ENCODE measurements around the gene ABHD16A. TPM values are rescaled to one million over a fixed set of nuclear protein-coding genes. Genes with fewer than 3 reads are reported as not detected.
A peak's percentile ranks its signal among the peaks of the same experiment; 100 is the strongest.

Gene ABHD16A
- polyA plus RNA-seq, 3 donors from 2014 or later, result 43.6 to 53.7 (median 47.0) TPM

DNA sequence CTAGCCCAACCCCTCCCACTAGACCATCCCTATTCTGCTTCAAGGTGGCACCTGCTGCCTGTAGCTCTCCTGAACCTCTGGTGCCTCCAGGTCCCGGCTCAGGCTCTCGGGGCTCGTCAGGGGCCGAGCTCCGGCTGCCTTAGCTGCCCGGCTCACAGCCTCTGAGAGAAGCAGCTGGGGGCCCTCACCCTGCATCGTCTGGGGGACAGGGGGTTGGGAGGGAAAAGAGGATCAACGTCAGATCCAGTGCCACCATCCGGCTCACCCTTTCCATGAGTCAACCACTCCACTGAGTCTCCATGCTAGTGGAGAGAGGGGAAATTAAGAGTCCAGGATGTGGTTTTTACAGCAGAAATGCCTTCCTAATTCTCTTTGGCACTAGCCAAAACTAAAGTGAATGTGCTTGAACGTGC is 63.7 kb downstream of the ABHD16A start:
- no peak for DNase-seq
- Mint-ChIP-seq H3K27me3 (ENCODE audit: low read depth in 3 of 3) (peaks cover 2 to 6% (median 5%) of the 10 kb centered on the region in 3 donors), H3K36me3 (peaks cover 8 to 39% (median 10%) of the 10 kb centered on the region in 3 donors), H3K27ac (peak overlapping the region in 1 of 6 donors; percentile 64), H3K4me3 (no peak overlapping the region), H3K4me1 (no peaks in the 10 kb centered on the region), H3K9me3 (no peaks in the 10 kb centered on the region)

DNA sequence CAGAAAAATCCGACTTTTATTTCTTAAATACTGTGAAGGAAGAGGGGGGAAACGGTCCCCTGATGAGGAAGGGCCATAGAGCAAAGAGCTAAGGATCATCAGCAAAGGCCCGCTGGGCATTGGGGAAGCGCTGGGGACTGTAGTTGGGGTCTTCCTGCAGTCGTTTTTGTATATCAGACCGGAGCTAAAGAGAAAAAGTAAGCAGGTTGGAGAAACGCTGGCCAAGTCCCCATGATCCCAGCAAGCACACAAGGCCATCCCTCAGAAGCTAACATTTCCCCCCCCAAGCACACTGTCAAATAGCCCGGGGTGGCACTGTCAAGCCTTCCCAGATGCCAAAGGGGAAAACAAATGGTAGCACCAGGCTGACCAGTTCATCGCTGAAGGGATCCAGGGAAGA is 64.1 kb downstream of the ABHD16A start:
- Mint-ChIP-seq H3K27ac (peak overlapping the region in 3 of 6 donors; percentile 46 to 64 (median 55)), H3K4me1 (no peaks in the 10 kb centered on the region), H3K9me3 (no peaks in the 10 kb centered on the region), H3K4me3 (no peak overlapping the region), H3K36me3 (peaks cover 9 to 39% (median 10%) of the 10 kb centered on the region in 3 donors), H3K27me3 (ENCODE audit: low read depth in 3 of 3) (peaks cover 2 to 6% (median 5%) of the 10 kb centered on the region in 3 donors)
- no peak for DNase-seq

Other genes starting within 250 kb of the ABHD16A start
- 10 to 100 TPM in 2 of 3 donors, 1 to 10 TPM in 1; 7.4 to 15.2 (median 10.3) TPM for gene MICB, start 205.2 kb downstream of the ABHD16A start, polyA plus RNA-seq
- not detected for gene MCCD1, start 174.4 kb downstream of the ABHD16A start, polyA plus RNA-seq
- gene DDX39B, start 161.3 kb downstream of the ABHD16A start, polyA plus RNA-seq, result 10 to 100 TPM; 49.7 to 71.6 (median 56.2) TPM
- gene ATP6V1G2, start 156.7 kb downstream of the ABHD16A start, polyA plus RNA-seq, result not detected
- gene NFKBIL1, start 155.7 kb downstream of the ABHD16A start, polyA plus RNA-seq, result 10 to 100 TPM in 2 of 3 donors, 1 to 10 TPM in 1; 5.0 to 15.0 (median 13.6) TPM
- 1 to 10 TPM; 1.4 to 6.6 (median 3.1) TPM for gene LTA, start 131.0 kb downstream of the ABHD16A start, polyA plus RNA-seq
- gene TNF, start 127.8 kb downstream of the ABHD16A start, polyA plus RNA-seq, result 1 to 10 TPM; 2.1 to 5.9 (median 5.6) TPM
- gene LTB, start 120.9 kb downstream of the ABHD16A start, polyA plus RNA-seq, result 100 to 1,000 TPM; 132 to 137 (median 133) TPM
- gene LST1, start 117.0 kb downstream of the ABHD16A start, polyA plus RNA-seq, result 10 to 100 TPM; 20.3 to 44.8 (median 42.3) TPM
- 100 to 1,000 TPM; 393 to 414 (median 409) TPM for gene NCR3, start 110.3 kb downstream of the ABHD16A start, polyA plus RNA-seq
- gene AIF1, start 88.1 kb downstream of the ABHD16A start, polyA plus RNA-seq, result 10 to 100 TPM in 2 of 3 donors, 1 to 10 TPM in 1; 6.6 to 44.1 (median 40.3) TPM
- 10 to 100 TPM in 1 of 3 donors, 1 to 10 TPM in 1, not detected in 1; 2.3 to 13.4 TPM for gene PRRC2A, start 82.6 kb downstream of the ABHD16A start, polyA plus RNA-seq
- gene BAG6, start 50.7 kb downstream of the ABHD16A start, polyA plus RNA-seq, result 10 to 100 TPM in 2 of 3 donors, 1 to 10 TPM in 1; 8.5 to 22.7 (median 16.2) TPM
- 1 to 10 TPM; 1.8 to 5.7 (median 3.9) TPM for gene APOM, start 47.4 kb downstream of the ABHD16A start, polyA plus RNA-seq
- gene C6orf47, start 42.5 kb downstream of the ABHD16A start, polyA plus RNA-seq, result 10 to 100 TPM; 23.6 to 41.6 (median 26.3) TPM
- gene GPANK1, start 38.3 kb downstream of the ABHD16A start, polyA plus RNA-seq, result 10 to 100 TPM; 17.2 to 29.3 (median 22.9) TPM
- gene CSNK2B, start 37.2 kb downstream of the ABHD16A start, polyA plus RNA-seq, result 100 to 1,000 TPM; 253 to 291 (median 289) TPM
- gene LY6G5B, start 33.3 kb downstream of the ABHD16A start, polyA plus RNA-seq, result 1 to 10 TPM in 1 of 3 donors, under 1 TPM in 2; 0.44 to 1.8 (median 0.47) TPM
- gene LY6G5C, start 22.3 kb downstream of the ABHD16A start, polyA plus RNA-seq, result 1 to 10 TPM; 4.6 to 9.7 (median 6.1) TPM
- gene LY6G6F, start 3.5 kb upstream of the ABHD16A start, polyA plus RNA-seq, result 1 to 10 TPM in 1 of 3 donors, not detected in 2; 2.5 TPM
- not detected for gene LY6G6D, start 12.0 kb upstream of the ABHD16A start, polyA plus RNA-seq
- gene LY6G6C, start 18.4 kb upstream of the ABHD16A start, polyA plus RNA-seq, result not detected
- gene MPIG6B, start 20.0 kb upstream of the ABHD16A start, polyA plus RNA-seq, result 10 to 100 TPM in 1 of 3 donors, 1 to 10 TPM in 2; 2.6 to 10.9 (median 6.3) TPM
- gene DDAH2, start 26.0 kb upstream of the ABHD16A start, polyA plus RNA-seq, result 100 to 1,000 TPM in 1 of 3 donors, 10 to 100 TPM in 2; 58.5 to 112 (median 74.9) TPM
- 1,000 to 10,000 TPM; 1,179 to 1,674 (median 1,350) TPM for gene CLIC1, start 33.2 kb upstream of the ABHD16A start, polyA plus RNA-seq
- gene MSH5, start 36.7 kb upstream of the ABHD16A start, polyA plus RNA-seq, result 1 to 10 TPM in 2 of 3 donors, not detected in 1; 2.1 to 2.5 TPM
- not detected for gene SAPCD1, start 59.3 kb upstream of the ABHD16A start, polyA plus RNA-seq
- gene VWA7, start 74.0 kb upstream of the ABHD16A start, polyA plus RNA-seq, result 1 to 10 TPM in 1 of 3 donors, under 1 TPM in 2; 0.21 to 1.8 (median 0.93) TPM
- gene VARS1, start 92.4 kb upstream of the ABHD16A start, polyA plus RNA-seq, result 10 to 100 TPM; 26.5 to 44.6 (median 28.8) TPM
- 10 to 100 TPM; 77.7 to 97.1 (median 94.6) TPM for gene LSM2, start 103.6 kb upstream of the ABHD16A start, polyA plus RNA-seq
- 1 to 10 TPM in 2 of 3 donors, under 1 TPM in 1; 0.70 to 3.8 (median 2.4) TPM for gene HSPA1L, start 112.0 kb upstream of the ABHD16A start, polyA plus RNA-seq
- 10 to 100 TPM in 2 of 3 donors, 1 to 10 TPM in 1; 9.7 to 81.3 (median 22.5) TPM for gene HSPA1A, start 112.2 kb upstream of the ABHD16A start, polyA plus RNA-seq
- gene HSPA1B, start 124.4 kb upstream of the ABHD16A start, polyA plus RNA-seq, result 1 to 10 TPM; 1.5 to 3.2 (median 1.9) TPM
- gene NEU1, start 159.5 kb upstream of the ABHD16A start, polyA plus RNA-seq, result 10 to 100 TPM; 37.5 to 44.9 (median 40.5) TPM
- gene SLC44A4, start 175.7 kb upstream of the ABHD16A start, polyA plus RNA-seq, result not detected
- 10 to 100 TPM; 18.8 to 52.1 (median 21.5) TPM for gene EHMT2, start 194.4 kb upstream of the ABHD16A start, polyA plus RNA-seq
- gene ZBTB12, start 198.8 kb upstream of the ABHD16A start, polyA plus RNA-seq, result not detected
- gene C2, start 224.4 kb upstream of the ABHD16A start, polyA plus RNA-seq, result under 1 TPM in 1 of 3 donors, not detected in 2; 0.74 TPM
- under 1 TPM in 1 of 3 donors, not detected in 2; 0.27 TPM for gene CFB, start 242.8 kb upstream of the ABHD16A start, polyA plus RNA-seq